Esophagus squamous epithelium (tissue), 5 donors: ENCODE measurements around the gene MANSC1. TPM values are rescaled to one million over a fixed set of nuclear protein-coding genes. Genes with fewer than 3 reads are reported as not detected.

Source experiments
- DNase-seq: peaks from one replicate; lab custom pipeline; 2025; lab: John Stamatoyannopoulos, UW
- H3K27ac ChIP-seq, 4 donors: fragments of 200-600 bp; sonication (generic); one replicate each; pipeline ENCODE4 v1.5.1; 2016 to 2019; ENCODE audit warnings: mild to moderate bottlenecking in 1 of 4
- H3K27me3 ChIP-seq, 4 donors: fragments of 200-600 bp; sonication (generic); 1 replicate in 3 of 4; 2 replicates in 1 of 4; pipeline versions ENCODE4 v1.5.1 to v1.6.0; 2017 to 2021; ENCODE audit warnings: antibody characterized with exemption in 1 of 4
- H3K36me3 ChIP-seq, 3 donors: fragments of 200-600 bp; sonication (generic); one replicate each; pipeline ENCODE4 v1.5.1; 2016 to 2019
- H3K4me1 ChIP-seq, 3 donors: fragments of 200-600 bp; sonication (generic); one replicate each; pipeline ENCODE4 v1.5.1; 2017 to 2019
- H3K4me3 ChIP-seq, 4 donors: fragments of 200-600 bp; sonication (generic); 1 replicate in 3 of 4; 2 replicates in 1 of 4; pipeline ENCODE4 v1.5.1; 2016 to 2019; ENCODE audit warnings: mild to moderate bottlenecking in 2 of 4, moderate library complexity in 1 of 4
- H3K9me3 ChIP-seq, 3 donors: fragments of 200-600 bp; sonication (generic); one replicate each; pipeline ENCODE4 v1.5.1; 2016 to 2019
- POLR2A ChIP-seq, 4 donors: fragments of 450-650 bp; IDR thresholded peaks; one replicate each; pipeline ENCODE4 v1.6.1; 2017; ENCODE audit warnings: antibody characterized with exemption in 4 of 4, mild to moderate bottlenecking in 4 of 4, moderate library complexity in 3 of 4
- WGBS, 2 donors: methylation state at CpG; one replicate each; pipeline ENCODE4 v1.1.5; 2018; 5-methylcytosine and 5-hydroxymethylcytosine counted together
- intact Hi-C: fragments of 100-400 bp; cut with DNase I; formaldehyde crosslinking; loops from one replicate; pipeline ENCODE4 v1.15.0; 2022
- total RNA-seq, 4 donors: library from RNA; depleted of rRNA; stranded (reverse); fragments of >200 nt; gene quantifications; one replicate each; pipeline ENCODE4 v1.1.0, GENCODE V29; 2016
- TF ChIP-seq, protein P1 (sequence below), 6 experiments: fragments of 450-650 bp in 4 of 6; fragments of 200-600 bp in 2 of 6; sonication (generic) in 2 of 6; IDR thresholded peaks; one replicate each; pipeline ENCODE4 v1.5.1; 2016 to 2019; ENCODE audit warnings: antibody characterized with exemption in 6 of 6, mild to moderate bottlenecking in 4 of 6, moderate library complexity in 4 of 6
- donor health status: DM: yes; HTN: yes; CAD: no.

MANSC1 gene
- total RNA-seq, 4 donors from 2014 or later: 22.5 to 59.0 (median 47.7) TPM

DNA sequence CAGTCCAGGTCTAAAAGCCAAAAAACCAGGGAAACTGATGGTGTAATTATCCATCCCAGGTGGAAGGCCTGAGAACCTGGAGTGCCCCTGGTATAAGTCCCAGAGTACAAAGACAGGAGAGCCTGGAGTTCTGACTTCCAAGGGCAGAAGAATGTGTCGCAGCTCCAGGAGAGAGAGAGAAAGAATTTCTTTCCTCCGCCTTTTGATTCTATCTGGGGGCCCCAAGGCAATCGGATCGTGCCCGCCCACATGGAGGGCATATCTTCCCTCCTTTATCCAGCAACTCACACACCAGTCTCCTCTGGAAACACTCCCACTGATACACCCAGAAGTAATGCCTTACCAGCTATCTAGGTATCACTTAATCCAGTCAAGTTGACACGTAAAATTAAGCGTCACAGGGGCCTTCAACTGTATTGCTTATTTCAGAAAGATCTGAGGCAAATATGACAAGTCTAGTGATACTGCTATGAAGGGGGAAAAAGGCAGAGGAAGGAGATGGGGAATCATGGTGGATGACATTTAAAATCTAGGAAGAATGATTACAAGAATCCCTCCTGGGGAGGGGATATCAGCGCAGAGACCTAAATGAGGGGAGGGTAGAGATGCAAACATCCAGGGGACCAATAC lies 52.7 kb downstream of the MANSC1 start:
- WGBS, 2 donors: 89 to 91% methylated on average over 7 to 8 of the region's 8 CpGs
- H3K4me1 ChIP-seq: peaks cover 0 to 6% (median 0%) of the 10 kb centered on the region in 3 donors
- TF ChIP-seq, protein P1, sequence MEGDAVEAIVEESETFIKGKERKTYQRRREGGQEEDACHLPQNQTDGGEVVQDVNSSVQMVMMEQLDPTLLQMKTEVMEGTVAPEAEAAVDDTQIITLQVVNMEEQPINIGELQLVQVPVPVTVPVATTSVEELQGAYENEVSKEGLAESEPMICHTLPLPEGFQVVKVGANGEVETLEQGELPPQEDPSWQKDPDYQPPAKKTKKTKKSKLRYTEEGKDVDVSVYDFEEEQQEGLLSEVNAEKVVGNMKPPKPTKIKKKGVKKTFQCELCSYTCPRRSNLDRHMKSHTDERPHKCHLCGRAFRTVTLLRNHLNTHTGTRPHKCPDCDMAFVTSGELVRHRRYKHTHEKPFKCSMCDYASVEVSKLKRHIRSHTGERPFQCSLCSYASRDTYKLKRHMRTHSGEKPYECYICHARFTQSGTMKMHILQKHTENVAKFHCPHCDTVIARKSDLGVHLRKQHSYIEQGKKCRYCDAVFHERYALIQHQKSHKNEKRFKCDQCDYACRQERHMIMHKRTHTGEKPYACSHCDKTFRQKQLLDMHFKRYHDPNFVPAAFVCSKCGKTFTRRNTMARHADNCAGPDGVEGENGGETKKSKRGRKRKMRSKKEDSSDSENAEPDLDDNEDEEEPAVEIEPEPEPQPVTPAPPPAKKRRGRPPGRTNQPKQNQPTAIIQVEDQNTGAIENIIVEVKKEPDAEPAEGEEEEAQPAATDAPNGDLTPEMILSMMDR (IDR thresholded peaks at IDR 0.05): no peak
- no peak for TF ChIP-seq POLR2A (IDR thresholded peaks at IDR 0.05)

DNA sequence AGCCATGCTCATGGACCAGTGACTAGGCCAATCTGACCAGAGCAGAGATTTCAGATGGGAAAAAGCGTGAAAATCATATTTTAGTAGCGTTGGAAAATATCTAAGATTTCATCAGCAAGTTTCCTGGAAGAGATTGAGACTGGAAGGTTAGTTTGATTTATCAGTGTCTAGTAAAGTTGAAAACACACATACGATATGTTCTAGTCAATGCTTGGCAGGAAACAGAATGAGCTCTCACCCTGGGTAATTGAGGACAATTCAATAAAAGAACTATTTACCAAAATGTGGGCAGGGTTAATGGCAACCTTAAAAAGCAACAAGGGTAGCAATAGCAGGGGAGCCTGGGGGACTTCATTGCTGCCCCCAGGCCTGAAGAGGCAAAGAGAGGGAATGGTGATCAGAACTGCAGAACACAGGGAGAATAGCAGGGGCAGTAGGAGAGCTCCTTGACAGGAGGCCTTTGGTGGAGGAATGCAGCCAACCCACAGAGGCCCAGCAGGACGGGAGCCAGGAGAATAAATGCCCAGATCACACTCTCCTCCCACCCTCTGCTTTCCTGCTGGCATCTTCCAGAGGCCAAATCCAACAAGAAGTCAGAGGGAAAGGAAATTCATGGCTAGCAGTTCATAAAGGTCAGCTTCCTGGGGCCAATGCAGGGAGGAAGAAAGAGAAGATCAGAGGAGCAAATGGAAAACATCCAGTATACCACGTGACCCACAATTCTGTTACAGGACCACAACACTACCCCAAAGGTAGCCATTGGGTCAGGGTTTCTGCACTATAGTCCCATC lies 55.6 kb downstream of the MANSC1 start:
- WGBS, 2 donors: 68 to 70% methylated on average over 5 of the region's 5 CpGs
- Histone ChIP-seq H3K9me3 (no peaks in the 10 kb centered on the region), H3K36me3 (no peaks in the 10 kb centered on the region), H3K27ac (no peak overlapping the region), H3K4me1 (peaks cover 0 to 23% (median 0%) of the 10 kb centered on the region in 3 donors), H3K4me3 (no peak overlapping the region), H3K27me3 (peaks cover 0 to 9% (median 0%) of the 10 kb centered on the region in 4 donors)
- TF ChIP-seq, protein P1 (IDR thresholded peaks at IDR 0.05): no peak
- intact Hi-C loops: no loop called here
- DNase-seq: no peak

More for the DNA sequence above, 52.7 kb downstream of the MANSC1 start:
- intact Hi-C loops: no loop called here
- H3K36me3 ChIP-seq: no peaks in the 10 kb centered on the region
- peaks cover 0 to 9% (median 0%) of the 10 kb centered on the region in 4 donors for H3K27me3 ChIP-seq
- DNase-seq: no peak
- H3K27ac ChIP-seq: no peak overlapping the region
- no peak overlapping the region for H3K4me3 ChIP-seq
- no peaks in the 10 kb centered on the region for H3K9me3 ChIP-seq

GRCh38 chr12:12290206-12290605 lies 59.8 kb downstream of the MANSC1 start:
- TF ChIP-seq, protein P1 (IDR thresholded peaks at IDR 0.05): no peak
- no peak for TF ChIP-seq POLR2A (IDR thresholded peaks at IDR 0.05)
- Histone ChIP-seq H3K36me3 (no peaks in the 10 kb centered on the region), H3K4me3 (no peak overlapping the region), H3K9me3 (no peaks in the 10 kb centered on the region), H3K27me3 (peaks cover 0 to 19% (median 0%) of the 10 kb centered on the region in 4 donors), H3K27ac (no peak overlapping the region), H3K4me1 (peaks cover 0 to 23% (median 0%) of the 10 kb centered on the region in 3 donors)
- no peak for DNase-seq
- intact Hi-C loops: no loop called here
- WGBS, 2 donors: 25 to 56% methylated on average over 1 of the region's 1 CpG

- H3K27ac ChIP-seq: no peak overlapping the region
- intact Hi-C loops: no loop called here
- H3K9me3 ChIP-seq: no peaks in the 10 kb centered on the region
- peaks cover 0 to 30% (median 0%) of the 10 kb centered on the region in 4 donors for H3K27me3 ChIP-seq
- no peak overlapping the region for H3K4me3 ChIP-seq
- no peak for DNase-seq
- peaks cover 0 to 41% (median 12%) of the 10 kb centered on the region in 3 donors for H3K4me1 ChIP-seq
- no peaks in the 10 kb centered on the region for H3K36me3 ChIP-seq
- 92 to 94% methylated on average over 5 of the region's 5 CpGs for WGBS, 2 donors
- TF ChIP-seq POLR2A (IDR thresholded peaks at IDR 0.05): no peak
- TF ChIP-seq, protein P1 (IDR thresholded peaks at IDR 0.05): no peak
These were observed 63.6 kb downstream of the MANSC1 start for GRCh38 chr12:12286441-12286840.
